ENCODE measurements around the gene ASTN2. TPM values are rescaled to one million over a fixed set of nuclear protein-coding genes. Genes with fewer than 3 reads are reported as not detected.

The ASTN2 gene
- total RNA-seq, 5 donors from 2014 or later (not counting 1 experiment from before 2014, with no cell fraction given) = 3.7 to 4.8 (median 4.4) TPM

DNA sequence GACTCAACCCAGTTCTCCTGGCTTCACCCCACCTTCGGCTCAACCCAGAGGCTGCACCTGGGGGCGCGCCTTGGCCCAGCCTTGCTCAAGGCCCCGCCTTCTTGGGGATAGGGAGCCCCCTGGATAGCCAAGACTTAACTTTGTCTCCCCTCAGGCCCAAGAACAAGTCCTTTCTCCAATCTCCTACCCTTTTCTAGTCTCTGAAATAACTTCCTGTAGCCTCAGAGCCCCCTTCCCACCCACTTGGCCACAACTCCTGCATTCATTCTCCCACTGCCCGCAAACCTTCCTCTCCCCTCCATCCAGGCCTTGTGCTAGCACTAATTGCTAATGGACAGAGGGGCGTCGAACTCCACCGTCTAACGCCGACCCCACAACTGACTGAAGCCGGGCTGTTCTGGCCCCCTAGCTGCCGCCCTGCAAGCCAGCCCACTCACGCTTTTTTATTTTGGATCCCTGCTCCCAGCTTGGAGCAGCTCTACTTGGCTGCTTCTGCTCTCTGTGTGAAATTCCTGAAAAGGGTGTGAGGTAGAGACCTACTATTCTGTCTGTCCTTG lies 579 bp upstream of the ASTN2 start:
- no peak overlapping the region for H3K27ac ChIP-seq (ENCODE audit: low read length)
- H3K27me3 Mint-ChIP-seq = peaks cover 29 to 30% of the 10 kb centered on the region in 2 donors
- ATAC-seq (replicated peaks in 1 of 4) = no peak

DNA sequence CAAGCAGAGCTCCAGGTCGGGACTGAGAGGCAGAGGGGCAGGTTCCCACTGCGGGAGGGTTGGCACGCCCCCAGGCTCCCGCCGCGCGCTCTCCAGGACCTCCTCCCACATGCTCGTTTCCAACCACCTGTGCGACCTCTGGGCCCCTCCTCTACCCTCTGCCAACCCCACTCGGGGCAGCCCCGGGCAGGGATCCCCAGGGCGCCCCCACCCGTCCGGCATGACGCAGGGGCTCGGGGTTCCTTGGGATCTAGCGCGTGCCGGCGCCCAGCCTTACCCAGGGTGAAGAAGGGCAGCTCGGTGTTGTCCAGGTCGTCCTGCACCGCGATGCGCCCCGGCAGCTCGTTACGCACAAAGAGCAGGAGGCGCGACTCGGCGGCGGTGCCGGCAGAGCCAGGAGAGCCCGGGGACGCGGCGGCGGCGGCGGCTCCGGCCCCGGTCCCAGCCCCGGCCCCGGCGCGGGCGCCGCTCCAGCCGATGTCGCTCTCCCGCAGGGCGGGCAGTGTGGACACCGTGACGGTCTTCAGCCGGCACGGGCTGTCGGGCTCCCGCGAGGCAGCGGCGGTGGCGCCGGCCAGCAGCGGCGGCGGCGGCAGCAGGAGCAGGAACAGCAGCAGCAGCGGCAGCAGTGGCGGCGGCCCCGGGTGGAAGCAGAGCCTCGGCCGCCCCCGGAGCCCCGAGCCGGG lies 494 bp downstream of the ASTN2 start:
- WGBS (ENCODE audit: insufficient coverage) = 2% methylated on average over 70 of the region's 77 CpGs
- no peaks in the 10 kb centered on the region for H3K4me1 ChIP-seq (ENCODE audit: control insufficient read depth in 1 of 2, extremely low read depth in 1 of 2, insufficient read depth in 2 of 2, low read length in 2 of 2)
- CTCF ChIA-PET = no interaction called here
- Mint-ChIP-seq H3K27ac (no peak overlapping the region), H3K36me3 (no peaks in the 10 kb centered on the region), H3K9me3 (peaks cover 0 to 5% (median 0%) of the 10 kb centered on the region in 3 donors), H3K27me3 (peaks cover 35 to 36% of the 10 kb centered on the region in 2 donors), H3K4me3 (no peak overlapping the region), H3K4me1 (peaks cover 0 to 3% (median 2%) of the 10 kb centered on the region in 3 donors)
- POLR2A ChIA-PET = no interaction called here
- H3K36me3 ChIP-seq (ENCODE audit: control insufficient read depth in 2 of 2, extremely low read depth in 1 of 2, insufficient read depth in 1 of 2, low read length in 1 of 2) = no peaks in the 10 kb centered on the region
- no peak overlapping the region for H3K27ac ChIP-seq (ENCODE audit: low read length)
- ATAC-seq (replicated peaks in 1 of 4) (no peak), DNase-seq (no peak)
- H3K4me3 ChIP-seq (ENCODE audit: control insufficient read depth in 1 of 2, extremely low read depth in 1 of 2, low read length in 1 of 2) = no peak overlapping the region
- H3K9me3 ChIP-seq = no peaks in the 10 kb centered on the region
- peaks cover 6 to 40% of the 10 kb centered on the region in 2 experiments for H3K27me3 ChIP-seq (replicated peaks in 1 of 2; ENCODE audit: control insufficient read depth in 2 of 2, extremely low read depth in 1 of 2, insufficient read depth in 2 of 2, low read length in 1 of 2)

More for the DNA sequence above, 579 bp upstream of the ASTN2 start:
- Histone ChIP-seq H3K36me3 (ENCODE audit: control insufficient read depth in 2 of 2, extremely low read depth in 1 of 2, insufficient read depth in 1 of 2, low read length in 1 of 2) (no peaks in the 10 kb centered on the region), H3K4me3 (ENCODE audit: control insufficient read depth in 1 of 2, extremely low read depth in 1 of 2, low read length in 1 of 2) (no peak overlapping the region), H3K9me3 (no peaks in the 10 kb centered on the region), H3K4me1 (ENCODE audit: control insufficient read depth in 1 of 2, extremely low read depth in 1 of 2, insufficient read depth in 2 of 2, low read length in 2 of 2) (no peaks in the 10 kb centered on the region), H3K27me3 (replicated peaks in 1 of 2; ENCODE audit: control insufficient read depth in 2 of 2, extremely low read depth in 1 of 2, insufficient read depth in 2 of 2, low read length in 1 of 2) (peaks cover 6 to 40% of the 10 kb centered on the region in 2 experiments)
- H3K9me3 Mint-ChIP-seq = peaks cover 0 to 5% (median 0%) of the 10 kb centered on the region in 3 donors
- H3K4me1 Mint-ChIP-seq = peaks cover 0 to 3% (median 2%) of the 10 kb centered on the region in 3 donors
- 12% methylated on average over 13 of the region's 13 CpGs for WGBS (ENCODE audit: insufficient coverage)
- ChIA-PET CTCF (no interaction called here), POLR2A (no interaction called here)
- no peak overlapping the region for H3K27ac Mint-ChIP-seq
- no peak for DNase-seq
- no peaks in the 10 kb centered on the region for H3K36me3 Mint-ChIP-seq
- no peak overlapping the region for H3K4me3 Mint-ChIP-seq

DNA sequence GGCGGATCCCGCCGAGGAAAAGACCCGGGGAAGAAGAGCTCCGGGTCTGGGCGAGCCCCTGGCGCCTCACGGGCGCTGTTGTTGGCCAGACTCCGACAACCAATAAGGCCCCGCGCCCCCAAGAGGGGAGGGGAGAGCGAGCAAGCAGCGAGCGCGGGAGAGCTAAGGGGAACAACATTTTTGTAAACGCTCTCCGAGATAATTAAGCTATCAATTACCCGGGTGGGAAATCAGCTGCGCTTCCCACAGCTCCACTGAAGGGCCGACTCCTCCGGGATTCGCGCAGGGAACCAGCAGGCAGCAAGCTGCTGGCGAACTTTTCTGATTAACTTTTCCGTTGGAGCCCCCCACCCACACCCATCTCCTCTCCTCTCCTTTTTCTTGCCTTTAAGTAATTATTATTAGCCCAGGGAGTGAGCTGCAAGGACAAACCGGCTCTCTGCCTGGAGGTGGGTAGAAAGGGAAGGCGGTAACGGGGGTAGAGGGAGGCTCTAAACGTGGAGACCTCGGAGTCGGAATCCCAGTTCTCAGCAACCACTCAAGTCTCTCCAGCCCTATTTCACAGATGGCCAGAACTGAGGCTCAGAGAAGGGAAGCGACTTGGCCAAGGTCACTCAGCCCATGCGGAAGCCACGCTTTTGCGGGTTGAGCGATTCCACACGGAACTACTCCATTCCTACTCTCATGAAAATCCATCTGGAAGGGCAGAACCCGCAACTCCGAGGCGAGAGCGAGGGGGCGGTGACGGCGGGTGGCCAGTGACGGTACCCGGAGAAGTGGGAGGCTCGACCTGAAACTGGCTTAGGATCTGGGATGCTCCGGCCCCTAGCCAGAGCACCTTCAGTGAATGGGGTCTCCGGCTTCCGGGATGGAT lies 1.3 kb downstream of the ASTN2 start:
- H3K27me3 ChIP-seq (replicated peaks in 1 of 2; ENCODE audit: control insufficient read depth in 2 of 2, extremely low read depth in 1 of 2, insufficient read depth in 2 of 2, low read length in 1 of 2) = peaks cover 6 to 40% of the 10 kb centered on the region in 2 experiments
- ChIA-PET POLR2A (no interaction called here), CTCF (no interaction called here)
- Mint-ChIP-seq H3K4me3 (peak overlapping the region in 1 of 3 donors; percentile 46), H3K27me3 (peaks cover 38 to 39% of the 10 kb centered on the region in 2 donors), H3K36me3 (no peaks in the 10 kb centered on the region), H3K4me1 (peaks cover 0 to 3% (median 2%) of the 10 kb centered on the region in 3 donors), H3K27ac (no peak overlapping the region), H3K9me3 (peaks cover 0 to 5% (median 0%) of the 10 kb centered on the region in 3 donors)
- no peaks in the 10 kb centered on the region for H3K9me3 ChIP-seq
- ATAC-seq (replicated peaks in 1 of 4) (no peak), DNase-seq (no peak)
- no peaks in the 10 kb centered on the region for H3K4me1 ChIP-seq (ENCODE audit: control insufficient read depth in 1 of 2, extremely low read depth in 1 of 2, insufficient read depth in 2 of 2, low read length in 2 of 2)
- H3K4me3 ChIP-seq (ENCODE audit: control insufficient read depth in 1 of 2, extremely low read depth in 1 of 2, low read length in 1 of 2) = no peak overlapping the region
- H3K36me3 ChIP-seq (ENCODE audit: control insufficient read depth in 2 of 2, extremely low read depth in 1 of 2, insufficient read depth in 1 of 2, low read length in 1 of 2) = no peaks in the 10 kb centered on the region
- no peak overlapping the region for H3K27ac ChIP-seq (ENCODE audit: low read length)
- 4% methylated on average over 35 of the region's 51 CpGs for WGBS (ENCODE audit: insufficient coverage)

DNA sequence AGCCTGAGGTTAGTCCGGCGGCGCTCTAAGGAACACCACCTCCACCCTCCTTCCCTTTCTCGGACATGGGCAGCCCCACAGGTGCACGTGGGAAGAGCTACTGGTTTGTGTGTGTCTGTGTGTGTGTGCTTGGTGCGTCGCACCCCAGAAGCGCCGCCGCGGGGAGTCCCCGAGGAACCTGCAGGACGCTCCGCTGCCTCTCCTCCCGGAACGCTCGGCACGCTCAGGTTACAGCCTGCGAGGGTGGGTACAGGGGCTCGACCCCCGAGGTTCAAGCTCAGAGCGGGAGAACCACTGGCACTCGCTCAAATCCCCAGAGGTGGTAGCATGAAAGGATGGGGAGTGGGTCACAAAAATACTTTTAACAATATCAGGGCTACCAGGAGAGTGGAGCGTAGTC lies 2.0 kb downstream of the ASTN2 start:
- ChIA-PET CTCF (no interaction called here), POLR2A (no interaction called here)
- no peaks in the 10 kb centered on the region for H3K9me3 ChIP-seq
- no peak for DNase-seq
- H3K27ac ChIP-seq (ENCODE audit: low read length) = no peak overlapping the region
- peaks cover 0 to 3% (median 2%) of the 10 kb centered on the region in 3 donors for H3K4me1 Mint-ChIP-seq
- H3K4me3 Mint-ChIP-seq = peak overlapping the region in 1 of 3 donors; percentile 19
- H3K27me3 Mint-ChIP-seq = peaks cover 38 to 42% of the 10 kb centered on the region in 2 donors
- H3K27me3 ChIP-seq (replicated peaks in 1 of 2; ENCODE audit: control insufficient read depth in 2 of 2, extremely low read depth in 1 of 2, insufficient read depth in 2 of 2, low read length in 1 of 2) = peaks cover 6 to 40% of the 10 kb centered on the region in 2 experiments
- H3K4me3 ChIP-seq (ENCODE audit: control insufficient read depth in 1 of 2, extremely low read depth in 1 of 2, low read length in 1 of 2) = no peak overlapping the region
- no peak for ATAC-seq (replicated peaks in 1 of 4)
- no peaks in the 10 kb centered on the region for H3K36me3 Mint-ChIP-seq
- WGBS (ENCODE audit: insufficient coverage) = 15% methylated on average over 17 of the region's 24 CpGs
- no peaks in the 10 kb centered on the region for H3K4me1 ChIP-seq (ENCODE audit: control insufficient read depth in 1 of 2, extremely low read depth in 1 of 2, insufficient read depth in 2 of 2, low read length in 2 of 2)
- no peaks in the 10 kb centered on the region for H3K36me3 ChIP-seq (ENCODE audit: control insufficient read depth in 2 of 2, extremely low read depth in 1 of 2, insufficient read depth in 1 of 2, low read length in 1 of 2)
- peaks cover 0 to 5% (median 0%) of the 10 kb centered on the region in 3 donors for H3K9me3 Mint-ChIP-seq
- H3K27ac Mint-ChIP-seq = no peak overlapping the region

DNA sequence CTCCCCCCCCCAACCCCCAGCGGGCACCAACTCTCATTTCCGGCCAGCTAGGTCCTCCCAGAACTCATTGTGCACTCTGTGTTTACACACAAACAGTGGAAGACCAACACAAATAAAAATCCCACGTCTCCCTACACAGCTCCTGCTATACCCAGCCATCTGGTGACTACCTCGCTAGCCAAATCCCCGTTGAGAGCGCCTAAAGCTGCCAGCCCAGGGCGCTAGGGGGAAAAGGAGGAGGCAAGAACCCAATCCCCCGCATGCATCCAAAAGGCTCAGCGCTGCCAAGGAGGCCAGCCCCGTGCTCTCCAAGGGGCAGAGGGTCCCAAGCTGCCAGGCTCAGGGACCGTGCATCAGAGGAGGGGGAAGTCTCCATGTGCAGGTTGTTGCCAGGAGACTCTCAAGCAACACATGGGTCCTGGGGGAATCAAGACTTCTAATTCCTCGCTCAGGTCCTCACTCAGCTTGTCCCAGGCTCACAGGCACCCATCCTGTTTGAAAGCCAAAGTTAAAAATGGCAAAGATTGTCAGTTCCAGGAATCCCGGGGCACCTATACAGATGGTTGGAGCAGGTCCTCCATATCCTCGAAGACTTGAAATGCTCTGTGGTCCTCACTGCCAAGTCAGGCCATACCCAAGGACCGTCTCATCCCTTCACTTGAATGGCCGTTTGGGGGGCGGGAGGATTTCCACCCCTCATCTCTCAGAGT lies 2.7 kb downstream of the ASTN2 start:
- Mint-ChIP-seq H3K4me1 (peaks cover 0 to 3% (median 2%) of the 10 kb centered on the region in 3 donors), H3K36me3 (no peaks in the 10 kb centered on the region), H3K9me3 (peaks cover 0 to 5% (median 0%) of the 10 kb centered on the region in 3 donors), H3K27me3 (peaks cover 38 to 42% of the 10 kb centered on the region in 2 donors), H3K4me3 (no peak overlapping the region), H3K27ac (no peak overlapping the region)
- no peaks in the 10 kb centered on the region for H3K9me3 ChIP-seq
- no peaks in the 10 kb centered on the region for H3K36me3 ChIP-seq (ENCODE audit: control insufficient read depth in 2 of 2, extremely low read depth in 1 of 2, insufficient read depth in 1 of 2, low read length in 1 of 2)
- CTCF ChIA-PET = no interaction called here
- POLR2A ChIA-PET = no interaction called here
- DNase-seq (no peak), ATAC-seq (replicated peaks in 1 of 4) (no peak)
- H3K4me3 ChIP-seq (ENCODE audit: control insufficient read depth in 1 of 2, extremely low read depth in 1 of 2, low read length in 1 of 2) = no peak overlapping the region
- no peak overlapping the region for H3K27ac ChIP-seq (ENCODE audit: low read length)
- H3K27me3 ChIP-seq (replicated peaks in 1 of 2; ENCODE audit: control insufficient read depth in 2 of 2, extremely low read depth in 1 of 2, insufficient read depth in 2 of 2, low read length in 1 of 2) = peaks cover 6 to 40% of the 10 kb centered on the region in 2 experiments
- H3K4me1 ChIP-seq (ENCODE audit: control insufficient read depth in 1 of 2, extremely low read depth in 1 of 2, insufficient read depth in 2 of 2, low read length in 2 of 2) = no peaks in the 10 kb centered on the region
- 40% methylated on average over 5 of the region's 17 CpGs for WGBS (ENCODE audit: insufficient coverage)

GRCh38 chr9:117411547-117411946 lies 3.3 kb downstream of the ASTN2 start:
- Mint-ChIP-seq H3K9me3 (peaks cover 0 to 5% (median 0%) of the 10 kb centered on the region in 3 donors), H3K4me3 (no peak overlapping the region), H3K4me1 (peaks cover 0 to 3% (median 2%) of the 10 kb centered on the region in 3 donors), H3K36me3 (no peaks in the 10 kb centered on the region), H3K27ac (no peak overlapping the region), H3K27me3 (peaks cover 38 to 42% of the 10 kb centered on the region in 2 donors)
- H3K4me3 ChIP-seq (ENCODE audit: control insufficient read depth in 1 of 2, extremely low read depth in 1 of 2, low read length in 1 of 2) = no peak overlapping the region
- peaks cover 6 to 40% of the 10 kb centered on the region in 2 experiments for H3K27me3 ChIP-seq (replicated peaks in 1 of 2; ENCODE audit: control insufficient read depth in 2 of 2, extremely low read depth in 1 of 2, insufficient read depth in 2 of 2, low read length in 1 of 2)
- no peaks in the 10 kb centered on the region for H3K4me1 ChIP-seq (ENCODE audit: control insufficient read depth in 1 of 2, extremely low read depth in 1 of 2, insufficient read depth in 2 of 2, low read length in 2 of 2)
- ATAC-seq (replicated peaks in 1 of 4) = no peak
- H3K27ac ChIP-seq (ENCODE audit: low read length) = no peak overlapping the region
- CTCF ChIA-PET = no interaction called here
- WGBS (ENCODE audit: insufficient coverage) = 17% methylated on average over 1 of the region's 4 CpGs
- no peaks in the 10 kb centered on the region for H3K9me3 ChIP-seq
- no peak for DNase-seq
- no peaks in the 10 kb centered on the region for H3K36me3 ChIP-seq (ENCODE audit: control insufficient read depth in 2 of 2, extremely low read depth in 1 of 2, insufficient read depth in 1 of 2, low read length in 1 of 2)
- POLR2A ChIA-PET = no interaction called here
